Thyroid gland (tissue), 4 donors: ENCODE data around the gene CILP2.

Experiments used
- POLR2A ChIP-seq, 2 donors: fragments of 450-650 bp; IDR thresholded peaks; one replicate each; pipeline ENCODE4 v1.6.1; 2017; ENCODE audit warnings: antibody characterized with exemption in 2 of 2, mild to moderate bottlenecking in 2 of 2, moderate library complexity in 1 of 2
- TF ChIP-seq, protein P1 (sequence below), 6 experiments: fragments of 200-600 bp in 3 of 6; fragments of 450-650 bp in 3 of 6; sonication (generic) in 3 of 6; IDR thresholded peaks; one replicate each; pipeline ENCODE4 v1.5.1; 2016 to 2019; ENCODE audit warnings: antibody characterized with exemption in 6 of 6, mild to moderate bottlenecking in 2 of 6, inconsistent platforms in 1 of 6, moderate library complexity in 1 of 6

GRCh38 chr19:19570571-19570970 is 32.5 kb downstream of the CILP2 start:
- TF ChIP-seq, protein P1, sequence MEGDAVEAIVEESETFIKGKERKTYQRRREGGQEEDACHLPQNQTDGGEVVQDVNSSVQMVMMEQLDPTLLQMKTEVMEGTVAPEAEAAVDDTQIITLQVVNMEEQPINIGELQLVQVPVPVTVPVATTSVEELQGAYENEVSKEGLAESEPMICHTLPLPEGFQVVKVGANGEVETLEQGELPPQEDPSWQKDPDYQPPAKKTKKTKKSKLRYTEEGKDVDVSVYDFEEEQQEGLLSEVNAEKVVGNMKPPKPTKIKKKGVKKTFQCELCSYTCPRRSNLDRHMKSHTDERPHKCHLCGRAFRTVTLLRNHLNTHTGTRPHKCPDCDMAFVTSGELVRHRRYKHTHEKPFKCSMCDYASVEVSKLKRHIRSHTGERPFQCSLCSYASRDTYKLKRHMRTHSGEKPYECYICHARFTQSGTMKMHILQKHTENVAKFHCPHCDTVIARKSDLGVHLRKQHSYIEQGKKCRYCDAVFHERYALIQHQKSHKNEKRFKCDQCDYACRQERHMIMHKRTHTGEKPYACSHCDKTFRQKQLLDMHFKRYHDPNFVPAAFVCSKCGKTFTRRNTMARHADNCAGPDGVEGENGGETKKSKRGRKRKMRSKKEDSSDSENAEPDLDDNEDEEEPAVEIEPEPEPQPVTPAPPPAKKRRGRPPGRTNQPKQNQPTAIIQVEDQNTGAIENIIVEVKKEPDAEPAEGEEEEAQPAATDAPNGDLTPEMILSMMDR (IDR thresholded peaks at IDR 0.05): no peak
- TF ChIP-seq POLR2A (IDR thresholded peaks at IDR 0.05): no peak
